HUDEP-2 (cell line): ENCODE results near the gene LGALS3BP.
"Not testable (repeated sequence)": the region's sequence is repeated elsewhere in the genome, so short reads cannot be mapped to it uniquely, and the experiment has no call there.

Source experiments
- DNase-seq, 76 experiments: peaks; one replicate each; lab custom pipeline; 2025; ENCODE audit not compliant: unreplicated experiment in 76 of 76; lab: John Stamatoyannopoulos, UW

LGALS3BP gene

DNA sequence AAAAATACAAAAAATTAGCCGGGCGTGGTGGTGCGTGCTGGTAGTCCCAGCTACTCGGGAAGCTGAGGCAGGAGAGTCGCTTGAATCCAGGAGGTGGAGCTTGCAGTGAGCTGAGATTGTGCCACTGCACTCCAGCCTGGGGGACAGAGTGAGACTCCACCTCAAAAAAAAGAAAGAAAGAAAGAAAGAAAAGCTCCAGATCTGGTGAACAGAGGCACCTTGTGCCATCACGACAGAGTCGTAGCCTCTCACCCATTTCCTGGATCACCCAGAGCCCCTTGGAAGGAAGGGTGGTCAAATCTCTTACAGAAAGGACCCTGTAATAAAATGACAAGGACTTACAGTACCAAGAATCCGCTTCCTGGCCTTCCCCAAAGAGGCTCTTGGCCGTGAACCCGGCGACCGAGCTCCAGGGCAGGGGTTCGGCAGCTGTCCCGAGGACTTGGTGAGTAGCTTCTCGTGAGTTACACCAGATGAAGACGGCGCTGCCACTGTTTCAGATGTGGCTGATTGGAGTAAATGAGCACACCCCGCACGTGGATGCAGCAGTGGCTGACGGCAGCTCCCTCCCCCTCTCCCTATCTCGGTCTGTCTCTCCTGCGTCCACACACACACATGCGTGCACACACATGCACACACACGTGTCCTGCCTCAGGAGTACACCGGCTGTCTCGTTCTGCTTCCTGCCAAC lies 13.5 kb downstream of the LGALS3BP start:
- no peak for DNase-seq

DNA sequence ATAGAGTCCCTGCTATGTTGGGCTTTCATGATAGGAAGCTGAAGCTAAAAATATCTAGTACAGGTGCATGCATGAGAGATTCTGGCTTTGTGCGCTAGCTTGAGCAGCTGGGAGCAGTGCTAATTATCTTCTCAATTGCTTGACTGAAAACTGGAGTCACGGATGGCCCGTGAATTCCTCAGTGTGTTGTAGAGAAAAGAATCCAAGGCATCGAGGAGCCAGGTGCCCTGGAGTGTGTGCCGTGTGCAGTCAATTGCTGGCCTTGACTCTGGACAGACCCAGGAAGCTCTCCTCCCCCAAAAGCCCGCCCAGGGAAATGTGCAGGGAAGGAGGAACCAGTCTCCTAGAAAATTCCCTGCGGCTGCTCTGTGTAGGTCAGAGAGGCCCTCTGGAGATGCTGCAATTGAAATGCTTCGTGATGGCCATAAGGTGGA lies 14.2 kb downstream of the LGALS3BP start:
- DNase-seq, result no peak

DNA sequence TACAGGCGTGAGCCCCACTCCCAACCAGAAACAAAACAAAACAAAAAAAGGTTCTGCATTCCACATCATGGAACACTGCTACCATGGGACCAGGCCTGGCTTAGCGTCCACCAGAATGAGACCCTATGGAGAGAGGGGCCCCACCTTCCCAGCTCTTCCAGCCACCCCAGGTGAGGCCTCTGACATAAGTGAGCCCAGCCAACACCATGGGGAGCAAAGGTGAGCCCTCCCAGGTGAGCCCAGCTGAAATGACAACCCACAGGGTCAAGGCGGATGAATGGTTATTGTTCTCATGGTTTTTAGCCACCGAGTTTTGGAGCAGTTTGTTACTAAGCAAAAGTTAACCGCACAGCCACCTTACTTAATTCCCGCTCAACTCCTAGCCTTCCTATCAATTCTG lies 16.3 kb downstream of the LGALS3BP start:
- no peak for DNase-seq

DNA sequence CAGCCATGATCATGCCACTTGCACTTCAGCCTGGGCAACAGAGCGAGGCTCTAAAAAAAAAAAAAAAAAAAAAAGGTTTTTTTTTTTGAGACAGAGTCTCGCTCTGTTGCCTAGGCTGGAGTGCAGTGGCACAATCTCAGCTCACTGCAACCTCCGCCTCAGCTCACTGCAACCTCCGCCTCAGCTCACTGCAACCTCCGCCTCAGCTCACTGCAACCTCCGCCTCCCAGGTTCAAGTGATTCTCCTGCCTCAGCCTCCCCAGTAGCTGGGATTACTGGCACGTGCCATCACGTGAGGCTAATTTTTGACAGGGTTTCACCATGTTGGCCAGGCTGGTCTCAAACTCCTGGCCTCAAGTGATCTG lies 16.8 kb downstream of the LGALS3BP start:
- DNase-seq, result not testable (repeated sequence)

DNA sequence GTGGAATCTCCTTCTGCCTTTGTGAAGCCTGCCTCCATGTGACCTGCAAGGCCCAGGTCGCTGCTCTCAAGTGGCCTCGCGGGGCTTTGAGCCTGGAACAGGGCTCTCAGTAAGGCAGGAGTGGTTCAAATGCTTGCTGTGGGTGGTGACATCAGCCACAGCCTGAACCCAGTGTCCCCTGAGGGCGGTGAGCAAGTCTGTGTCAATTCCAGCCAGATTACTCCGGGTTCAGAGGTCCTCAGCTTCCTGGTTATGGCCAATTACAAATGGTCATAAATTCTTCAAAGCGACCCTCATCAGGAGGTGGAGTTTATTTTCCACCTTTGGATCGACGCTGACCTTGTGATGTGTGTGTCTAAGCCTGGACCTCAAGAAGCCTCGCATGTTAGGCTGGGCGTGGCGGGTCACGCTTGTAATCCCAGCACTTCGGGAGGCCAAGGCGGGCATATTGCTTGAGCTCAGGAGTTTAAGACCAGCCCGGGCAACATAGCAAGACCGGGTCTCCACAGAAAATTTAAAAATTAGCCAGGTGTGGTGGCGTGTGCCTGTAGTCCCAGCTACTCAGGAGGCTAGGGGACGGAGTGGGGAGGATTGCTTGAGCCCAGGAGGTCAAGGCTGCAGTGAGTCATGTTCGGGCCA lies 17.3 kb downstream of the LGALS3BP start:
- no peak for DNase-seq

DNA sequence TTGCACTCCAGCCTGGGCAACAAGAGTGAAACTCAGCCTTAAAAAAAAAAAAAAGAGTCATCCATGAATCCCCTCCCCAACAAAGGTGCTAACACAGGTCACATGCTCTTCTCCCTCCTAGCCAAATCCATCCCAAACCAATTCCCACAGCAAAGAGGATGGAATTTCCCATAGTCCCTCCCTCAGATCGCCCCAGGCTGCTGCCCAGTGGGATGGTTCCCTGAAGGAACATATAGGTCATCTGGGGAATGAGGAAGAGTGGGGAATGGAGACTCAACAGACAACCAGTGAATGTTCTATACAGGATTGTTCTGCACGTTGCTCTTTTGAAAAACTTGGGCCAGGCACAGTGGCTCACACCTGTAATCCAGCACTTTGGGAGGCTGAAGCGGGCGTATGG lies 18.2 kb downstream of the LGALS3BP start:
- no peak for DNase-seq

DNA sequence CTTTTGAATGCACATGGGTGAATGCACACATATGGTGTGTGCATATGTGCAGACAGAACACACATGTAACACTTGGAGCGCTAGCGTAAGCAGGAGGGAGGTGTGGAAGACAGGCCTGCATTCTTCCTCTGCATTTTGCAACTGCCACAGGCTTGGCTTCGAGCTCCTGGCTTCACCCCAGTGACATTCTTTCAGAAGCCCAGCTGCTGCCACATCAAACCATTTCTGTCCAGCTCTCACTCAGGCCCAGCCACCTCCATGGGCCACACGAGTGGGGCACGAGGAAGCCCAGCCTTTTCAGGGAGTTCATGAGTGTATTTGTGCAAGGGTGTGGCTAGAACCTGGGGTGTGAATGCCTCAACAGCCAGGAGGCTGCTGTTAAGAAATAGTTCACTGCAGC lies 18.8 kb downstream of the LGALS3BP start:
- DNase-seq, result no peak

DNA sequence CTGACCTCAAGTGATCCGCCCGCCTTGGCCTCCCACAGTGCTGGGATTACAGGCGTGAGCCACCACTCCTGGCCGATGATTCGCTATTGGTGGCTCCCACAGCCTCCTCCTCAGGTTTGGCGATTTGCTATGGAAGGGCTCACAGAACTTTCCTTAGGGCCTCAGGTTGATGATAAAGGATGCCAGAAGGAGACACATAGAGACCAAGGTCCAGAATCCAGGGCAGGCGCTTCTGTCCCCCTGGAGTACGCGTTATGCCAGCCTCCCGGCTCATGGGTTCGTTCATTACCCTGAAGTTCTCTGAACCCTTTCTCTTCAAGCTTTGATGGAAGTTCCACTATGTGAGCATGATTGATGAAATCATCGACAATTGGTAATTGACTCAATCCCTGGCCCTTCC lies 19.9 kb downstream of the LGALS3BP start:
- DNase-seq, result no peak

DNA sequence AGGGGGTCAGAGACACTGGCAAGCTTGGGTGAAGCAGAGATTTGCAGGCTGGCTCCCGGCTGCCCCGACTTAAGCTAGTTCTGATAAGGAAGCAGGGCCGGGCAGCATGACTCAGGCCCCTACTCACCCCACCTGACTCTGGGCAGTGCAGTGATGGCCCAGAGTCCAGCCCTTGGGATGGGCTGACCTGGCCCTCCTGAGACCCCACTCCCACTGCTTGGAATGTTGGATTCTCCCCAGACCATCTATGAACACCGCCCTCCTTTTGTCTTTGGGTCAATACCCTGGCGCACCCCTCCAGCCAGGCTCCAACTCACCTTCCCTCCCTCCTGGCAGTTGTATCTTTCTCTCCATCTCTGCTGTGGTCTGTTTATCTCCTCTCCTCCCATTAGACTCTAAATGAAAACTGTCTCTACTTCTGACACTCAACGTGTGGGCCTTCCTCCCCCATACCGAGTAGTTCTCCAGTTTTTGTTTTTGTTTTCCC lies 21.0 kb downstream of the LGALS3BP start:
- DNase-seq, result peak in 4 of 76 experiments; percentile 9 to 40 (median 17)

DNA sequence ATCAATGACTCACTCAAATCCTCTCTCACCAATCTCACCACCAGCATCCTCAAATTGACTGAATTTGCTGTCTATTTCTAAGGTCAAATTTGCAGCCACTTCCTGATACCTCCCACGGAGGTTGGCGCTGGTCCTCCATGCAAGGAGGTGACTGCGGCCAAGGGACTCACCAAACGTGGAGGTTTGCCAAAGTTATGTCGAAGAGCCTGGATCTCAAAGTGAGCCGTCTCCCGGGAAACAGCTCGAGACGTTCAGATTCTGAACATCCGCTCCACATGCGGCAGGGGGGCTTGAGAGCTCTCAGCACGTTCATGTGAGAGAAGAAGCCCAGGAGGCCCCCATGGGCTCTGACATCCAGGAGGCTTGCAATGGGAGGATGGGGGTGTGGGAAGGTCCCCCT lies 22.6 kb downstream of the LGALS3BP start:
- DNase-seq, result no peak

DNA sequence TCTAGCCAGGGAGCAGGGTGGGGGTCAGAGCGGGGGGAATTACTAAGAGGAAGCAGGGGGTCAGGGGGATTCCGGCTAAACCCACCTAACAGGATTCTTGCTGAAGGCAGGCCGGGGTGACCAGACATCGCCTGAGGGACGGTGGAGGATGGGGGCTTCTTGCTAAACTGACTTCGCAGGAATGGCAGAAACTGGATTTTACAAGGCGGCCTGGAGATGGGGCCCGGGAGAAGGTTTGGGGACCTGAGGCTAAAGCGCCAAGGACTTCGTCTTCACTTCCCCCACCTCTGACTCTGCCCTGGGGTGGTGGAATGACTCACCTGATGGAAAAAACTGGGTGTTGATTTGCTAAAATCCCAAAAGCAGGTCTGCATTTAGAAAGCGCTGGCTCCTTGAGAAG lies 23.5 kb downstream of the LGALS3BP start:
- no peak for DNase-seq

DNA sequence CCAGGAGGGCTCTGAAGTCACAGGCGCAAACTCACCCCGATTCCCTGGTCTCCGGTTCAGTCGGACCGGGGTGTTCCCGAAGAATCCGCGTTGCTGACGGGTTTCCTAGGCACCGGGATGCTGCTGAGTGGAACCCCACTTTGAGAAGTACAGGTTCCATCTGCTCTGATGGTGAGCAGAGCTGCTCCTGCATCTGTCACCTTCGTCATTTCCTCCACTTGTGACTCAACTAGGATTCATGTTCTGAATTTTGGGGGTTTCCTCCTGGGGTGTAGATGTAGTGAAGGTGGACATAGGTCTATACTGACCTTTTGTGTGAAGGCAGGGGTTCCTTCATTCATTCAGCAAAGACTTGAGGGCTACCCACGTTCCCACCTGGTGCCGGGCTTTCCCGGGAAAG lies 25.0 kb downstream of the LGALS3BP start:
- no peak for DNase-seq

DNA sequence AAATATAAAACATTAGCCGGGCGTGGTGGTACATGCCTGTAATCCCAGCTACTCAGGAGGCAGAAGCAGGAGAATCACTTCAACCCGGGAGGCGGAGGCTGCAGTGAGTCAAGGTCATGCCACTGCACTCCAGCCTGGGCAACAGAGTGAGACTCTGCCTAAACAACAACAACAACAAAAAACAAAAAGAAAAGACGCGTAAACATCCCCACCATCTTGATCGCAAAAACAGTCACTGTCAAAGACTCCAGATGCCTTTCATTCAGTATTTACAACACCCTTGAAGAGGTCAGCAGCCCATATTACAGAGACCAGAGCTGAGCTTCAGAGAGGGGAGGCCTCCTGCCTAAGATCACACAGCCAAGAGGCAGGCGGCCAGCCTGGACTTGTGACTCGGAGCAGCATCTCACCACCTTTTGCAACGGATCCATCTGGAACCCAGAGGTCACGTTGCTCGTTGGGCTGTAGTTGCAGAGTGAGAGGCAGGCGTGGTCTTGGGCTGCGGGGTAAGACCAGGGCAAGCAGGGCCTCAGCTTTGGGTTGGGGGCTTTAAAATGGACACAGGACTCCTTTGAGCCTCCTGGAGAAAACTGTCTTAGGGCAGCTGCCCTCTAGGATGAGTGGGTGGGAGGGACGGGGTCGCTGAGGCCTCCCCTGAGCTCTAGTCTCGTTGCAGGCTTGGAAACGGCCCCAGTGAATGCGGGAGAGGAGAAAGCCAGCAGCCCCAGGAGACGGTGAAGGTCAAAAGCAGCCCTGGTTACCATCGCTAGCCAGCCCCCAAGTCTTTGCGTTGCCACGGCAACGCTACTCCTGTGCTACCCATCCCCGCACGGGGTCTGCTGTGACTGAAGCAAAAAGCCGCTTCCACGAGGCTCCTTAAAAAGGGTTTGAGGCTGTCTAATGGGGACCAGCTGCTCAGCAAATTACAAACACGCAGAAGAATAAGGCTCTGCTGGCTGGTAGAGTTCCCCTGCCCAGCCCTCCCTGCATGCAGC lies 26.1 kb downstream of the LGALS3BP start:
- DNase-seq, result no peak

DNA sequence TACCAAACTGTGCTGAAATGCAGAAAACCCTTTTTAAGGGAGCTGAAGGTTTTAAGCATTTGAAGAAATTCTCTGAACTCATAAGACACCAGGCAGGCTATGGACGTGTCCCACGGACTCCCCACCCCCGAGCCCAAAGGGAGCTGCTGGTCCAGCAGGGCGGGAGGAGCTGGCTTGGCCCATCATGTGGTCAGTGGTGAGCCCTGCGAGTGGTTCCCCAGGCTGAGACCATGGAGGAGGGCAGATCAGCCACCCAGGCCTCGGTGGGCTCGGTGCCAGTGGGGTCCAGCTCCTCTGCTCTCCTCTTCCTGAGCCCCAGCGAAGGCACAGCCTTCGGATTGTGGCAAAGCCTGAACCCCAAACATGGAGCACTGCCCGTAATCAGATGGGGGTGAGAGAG lies 27.0 kb downstream of the LGALS3BP start:
- DNase-seq, result no peak

DNA sequence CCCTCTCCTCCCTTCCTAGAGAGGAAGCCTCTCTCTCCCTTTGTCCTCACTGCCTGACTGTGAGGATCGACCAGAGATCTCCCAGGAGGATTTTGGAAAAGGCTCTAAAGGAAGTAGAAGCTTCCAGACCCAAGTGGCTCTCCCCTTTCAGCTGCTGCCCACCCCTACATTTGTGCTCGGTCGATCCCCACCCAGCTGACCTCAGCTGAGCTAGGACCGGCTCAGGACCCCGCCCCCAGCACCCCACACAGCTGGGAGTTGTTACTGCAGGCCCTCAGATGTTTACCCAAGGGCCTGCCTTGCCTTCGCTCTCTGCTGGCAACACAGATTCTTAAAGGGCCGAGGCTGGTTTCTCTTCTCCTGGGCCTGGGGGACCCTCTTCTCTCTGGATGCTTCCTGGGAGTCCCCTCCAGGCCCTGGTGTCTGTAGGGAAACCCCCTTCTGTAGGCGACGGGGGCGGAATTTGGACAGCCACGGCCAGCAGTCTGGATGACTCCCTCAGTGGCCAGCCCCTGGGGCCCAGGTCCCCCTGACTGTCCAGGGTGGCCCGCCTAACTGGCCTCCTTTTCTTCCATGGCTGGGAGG lies 27.7 kb downstream of the LGALS3BP start:
- DNase-seq, result no peak

DNA sequence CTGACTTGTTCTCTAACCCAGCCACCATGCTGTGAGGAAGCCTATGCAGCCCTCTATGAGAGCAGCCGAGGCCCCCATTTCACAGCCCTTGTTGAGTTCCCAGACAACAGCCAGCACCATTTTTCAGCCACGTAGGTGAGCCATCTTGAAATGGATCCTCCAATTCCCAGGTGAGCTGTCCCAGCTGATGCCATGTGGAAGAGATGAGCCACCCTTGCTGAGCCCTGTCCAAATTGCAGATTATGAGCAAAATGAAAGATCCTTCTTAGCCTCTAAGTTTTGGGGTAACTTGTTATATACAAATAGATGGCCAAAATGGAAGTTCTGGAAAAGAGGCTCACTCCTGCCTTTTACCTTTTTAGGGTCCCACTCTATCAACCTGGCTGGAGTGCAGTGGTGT lies 28.9 kb downstream of the LGALS3BP start:
- DNase-seq, result no peak

DNA sequence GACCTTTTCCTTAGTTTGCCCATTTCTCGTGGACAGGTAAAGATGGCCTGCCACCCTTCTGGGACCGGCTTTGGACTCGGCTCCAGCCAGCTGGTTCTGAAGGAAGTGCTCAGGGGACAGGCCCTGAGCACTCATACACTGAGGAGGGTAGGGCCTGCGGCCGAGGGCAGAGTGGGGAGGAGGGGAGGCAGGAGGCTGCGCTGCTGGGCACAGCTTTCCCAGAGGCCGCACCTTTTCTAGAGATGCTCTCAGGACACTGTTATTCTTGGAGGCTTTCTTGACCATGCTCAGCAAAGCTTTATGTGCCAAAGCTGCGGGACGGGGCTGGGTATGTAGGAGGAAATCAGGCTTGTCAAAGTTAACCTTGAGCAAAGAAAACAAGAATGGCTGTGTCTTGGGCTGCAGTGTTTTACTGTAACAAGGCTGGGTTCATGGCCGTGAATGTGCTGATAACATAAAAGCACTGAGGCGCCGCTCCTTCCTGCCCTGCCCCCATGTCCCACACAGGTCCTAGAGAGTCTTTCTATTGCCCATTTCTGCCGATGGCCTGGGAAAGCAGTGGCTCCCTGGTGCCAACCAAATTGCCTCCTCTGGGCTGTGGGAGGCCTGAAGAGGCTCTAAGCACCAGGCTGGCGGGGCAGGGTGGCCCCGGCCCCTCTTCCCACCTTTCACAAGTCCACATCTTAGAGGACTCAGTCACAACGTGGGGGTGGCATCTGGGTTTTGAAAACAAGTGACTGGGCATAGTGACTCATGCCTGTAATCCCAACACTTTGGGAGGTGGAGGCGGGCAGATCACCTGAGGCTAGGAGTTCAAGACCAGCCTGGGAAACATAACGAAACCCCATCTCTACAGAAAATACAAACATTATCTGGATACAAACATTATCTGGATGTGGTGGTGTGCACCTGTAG lies 32.2 kb downstream of the LGALS3BP start:
- no peak for DNase-seq

DNA sequence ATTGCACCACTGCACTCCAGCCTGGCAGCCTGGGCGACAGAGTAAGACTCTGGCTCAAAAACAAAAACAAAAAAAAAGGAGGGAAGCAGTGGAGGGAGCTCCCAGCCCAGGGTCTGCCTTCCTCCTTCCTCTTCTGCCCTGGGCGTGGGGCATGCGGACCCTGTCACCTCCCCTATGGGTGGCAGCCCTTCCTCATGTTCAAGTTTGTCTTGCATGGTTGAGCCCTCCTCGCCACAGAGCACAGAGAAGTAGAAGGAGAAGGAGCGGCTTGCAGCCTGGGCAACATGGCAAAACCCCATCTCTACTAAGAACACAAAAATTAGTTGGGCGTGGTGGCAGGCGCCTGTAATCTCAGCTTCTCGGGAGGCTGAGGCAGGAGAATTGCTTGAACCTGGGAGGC lies 33.1 kb downstream of the LGALS3BP start:
- DNase-seq, result no peak

DNA sequence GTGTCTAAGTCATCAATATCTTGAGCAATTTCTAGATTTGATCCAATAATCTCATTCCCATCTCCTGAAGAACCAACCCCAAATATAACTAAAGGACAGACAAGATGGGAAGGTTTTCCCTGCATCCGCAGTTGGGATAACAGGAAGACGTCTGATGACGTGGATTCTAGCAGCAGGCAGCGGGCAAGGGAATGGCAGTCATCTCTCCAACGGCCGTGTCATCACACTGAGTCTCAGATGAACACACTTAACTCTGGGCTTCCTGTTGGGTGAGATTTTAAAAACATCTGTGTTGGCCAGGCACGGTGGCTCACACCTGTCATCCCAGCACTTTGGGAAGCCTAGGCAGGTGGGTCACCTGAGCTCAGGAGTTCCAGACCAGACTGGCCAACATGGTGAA lies 33.6 kb downstream of the LGALS3BP start:
- DNase-seq, result no peak

DNA sequence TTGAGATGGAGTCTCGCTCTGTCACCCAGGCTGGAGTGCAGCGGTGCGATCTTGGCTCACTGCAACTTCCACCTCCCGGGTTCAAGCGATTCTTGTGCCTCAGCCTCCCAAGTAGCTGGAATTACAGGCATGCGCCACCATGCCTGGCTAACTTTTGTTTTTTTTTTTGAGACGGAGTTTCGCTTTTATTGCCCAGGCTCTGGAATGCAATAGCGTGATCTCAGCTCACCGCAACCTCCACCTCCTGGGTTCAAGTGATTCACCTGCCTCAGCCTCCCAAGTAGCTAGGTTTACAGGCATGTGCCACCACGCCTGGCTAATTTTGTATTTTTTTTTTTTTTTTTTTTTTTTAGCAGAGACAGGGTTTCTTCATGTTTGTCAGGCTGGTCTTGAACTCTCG lies 34.3 kb downstream of the LGALS3BP start:
- DNase-seq, result not testable (repeated sequence)
